ENCODE data around the gene BEND5. TPM values are rescaled to one million over a fixed set of nuclear protein-coding genes. Genes with fewer than 3 reads are reported as not detected.

Gene BEND5
- total and polyA plus RNA-seq, 2 donors (not counting 1 experiment from before 2014, with no cell fraction given), result 0.39 TPM; not detected in 1

GRCh38 chr1:48765335-48765734, 11.4 kb downstream of the BEND5 start:
- H3K9me3 ChIP-seq (ENCODE audit: control insufficient read depth, insufficient read depth, low read depth, low read length), result no peaks in the 10 kb centered on the region
- H3K79me2 ChIP-seq (ENCODE audit: control insufficient read depth, insufficient read depth, low read length), result no peaks in the 10 kb centered on the region
- no peak overlapping the region for H3K9ac ChIP-seq (ENCODE audit: insufficient read depth, low read length)
- no peak overlapping the region for H3K4me2 ChIP-seq (ENCODE audit: extremely low read depth, insufficient read depth, low read length)
- H3K27me3 ChIP-seq (ENCODE audit: control insufficient read depth, insufficient read depth, low read length), result no peaks in the 10 kb centered on the region
- H4K20me1 ChIP-seq (ENCODE audit: control insufficient read depth, extremely low read depth, insufficient read depth, low read length), result no peaks in the 10 kb centered on the region
- no peak overlapping the region for H2AFZ ChIP-seq (ENCODE audit: low read length)
- TF ChIP-seq CTCF (conservative IDR thresholded peaks at IDR 0.05 in 1 of 2, IDR thresholded peaks at IDR 0.05 in 1 of 2; ENCODE audit: low read depth in 1 of 2, low read length in 2 of 2) (no peak), EZH2 (IDR thresholded peaks at IDR 0.05; ENCODE audit: low read length, missing control alignments) (no peak)
- no peak overlapping the region for H3K4me3 ChIP-seq (replicated peaks in 1 of 4; ENCODE audit: control extremely low read depth in 1 of 4, insufficient read depth in 1 of 4, low read depth in 3 of 4, low read length in 4 of 4)
- H3K4me1 ChIP-seq (ENCODE audit: control insufficient read depth, extremely low read depth, insufficient read depth, low read length), result no peaks in the 10 kb centered on the region
- no peak overlapping the region for H3K27ac ChIP-seq (ENCODE audit: insufficient read depth, low read length)
- no peak for DNase-seq (ENCODE audit: low read depth in 2 of 2)
- H3K36me3 ChIP-seq (ENCODE audit: control insufficient read depth, insufficient read depth, low read length), result no peaks in the 10 kb centered on the region

GRCh38 chr1:48761986-48762385, 14.7 kb downstream of the BEND5 start:
- H3K9me3 ChIP-seq (ENCODE audit: control insufficient read depth, insufficient read depth, low read depth, low read length), result no peaks in the 10 kb centered on the region
- H3K27ac ChIP-seq (ENCODE audit: insufficient read depth, low read length), result no peak overlapping the region
- no peaks in the 10 kb centered on the region for H3K79me2 ChIP-seq (ENCODE audit: control insufficient read depth, insufficient read depth, low read length)
- no peak overlapping the region for H3K4me3 ChIP-seq (replicated peaks in 1 of 4; ENCODE audit: control extremely low read depth in 1 of 4, insufficient read depth in 1 of 4, low read depth in 3 of 4, low read length in 4 of 4)
- no peaks in the 10 kb centered on the region for H3K36me3 ChIP-seq (ENCODE audit: control insufficient read depth, insufficient read depth, low read length)
- no peak overlapping the region for H3K4me2 ChIP-seq (ENCODE audit: extremely low read depth, insufficient read depth, low read length)
- no peak overlapping the region for H2AFZ ChIP-seq (ENCODE audit: low read length)
- no peaks in the 10 kb centered on the region for H3K27me3 ChIP-seq (ENCODE audit: control insufficient read depth, insufficient read depth, low read length)
- peak; percentile 55 for DNase-seq (ENCODE audit: low read depth in 2 of 2)
- no peak for TF ChIP-seq EZH2 (IDR thresholded peaks at IDR 0.05; ENCODE audit: low read length, missing control alignments)
- TF ChIP-seq CTCF (conservative IDR thresholded peaks at IDR 0.05 in 1 of 2, IDR thresholded peaks at IDR 0.05 in 1 of 2; ENCODE audit: low read depth in 1 of 2, low read length in 2 of 2), result no peak
- no peaks in the 10 kb centered on the region for H4K20me1 ChIP-seq (ENCODE audit: control insufficient read depth, extremely low read depth, insufficient read depth, low read length)
- no peak overlapping the region for H3K9ac ChIP-seq (ENCODE audit: insufficient read depth, low read length)
- no peaks in the 10 kb centered on the region for H3K4me1 ChIP-seq (ENCODE audit: control insufficient read depth, extremely low read depth, insufficient read depth, low read length)

- no peak overlapping the region for H3K9ac ChIP-seq (ENCODE audit: insufficient read depth, low read length)
- no peaks in the 10 kb centered on the region for H4K20me1 ChIP-seq (ENCODE audit: control insufficient read depth, extremely low read depth, insufficient read depth, low read length)
- H3K79me2 ChIP-seq (ENCODE audit: control insufficient read depth, insufficient read depth, low read length), result no peaks in the 10 kb centered on the region
- H3K9me3 ChIP-seq (ENCODE audit: control insufficient read depth, insufficient read depth, low read depth, low read length), result no peaks in the 10 kb centered on the region
- no peak overlapping the region for H3K4me3 ChIP-seq (replicated peaks in 1 of 4; ENCODE audit: control extremely low read depth in 1 of 4, insufficient read depth in 1 of 4, low read depth in 3 of 4, low read length in 4 of 4)
- DNase-seq (ENCODE audit: low read depth in 2 of 2), result peak; percentile 70 to 80
- H3K4me2 ChIP-seq (ENCODE audit: extremely low read depth, insufficient read depth, low read length), result no peak overlapping the region
- H3K27ac ChIP-seq (ENCODE audit: insufficient read depth, low read length), result no peak overlapping the region
- no peaks in the 10 kb centered on the region for H3K36me3 ChIP-seq (ENCODE audit: control insufficient read depth, insufficient read depth, low read length)
- no peaks in the 10 kb centered on the region for H3K27me3 ChIP-seq (ENCODE audit: control insufficient read depth, insufficient read depth, low read length)
- H2AFZ ChIP-seq (ENCODE audit: low read length), result no peak overlapping the region
- TF ChIP-seq EZH2 (IDR thresholded peaks at IDR 0.05; ENCODE audit: low read length, missing control alignments), result no peak
- TF ChIP-seq CTCF (conservative IDR thresholded peaks at IDR 0.05 in 1 of 2, IDR thresholded peaks at IDR 0.05 in 1 of 2; ENCODE audit: low read depth in 1 of 2, low read length in 2 of 2), result no peak
- H3K4me1 ChIP-seq (ENCODE audit: control insufficient read depth, extremely low read depth, insufficient read depth, low read length), result no peaks in the 10 kb centered on the region
Measured at GRCh38 chr1:48761411-48761810, 15.3 kb downstream of the BEND5 start.

Data from fibroblast of lung (primary cell).